Colon (tissue), 2 donors: Measurements from ENCODE around the gene POU6F2.

Experiments used
- FAIRE-seq: peaks from 2 replicates; lab custom pipeline; 2012; peaks lifted over from hg19 to GRCh38; lab: Jason Lieb, UNC
- donor health status: control.
- donor health status: control.

POU6F2 gene

GRCh38 chr7:39128287-39128843 lies 150.7 kb downstream of the POU6F2 start:
- FAIRE-seq: no peak

- no peak for FAIRE-seq
Observed at GRCh38 chr7:39130274-39130673, 152.6 kb downstream of the POU6F2 start.

- FAIRE-seq: no peak
Observed at GRCh38 chr7:39130857-39131526, 153.3 kb downstream of the POU6F2 start.

GRCh38 chr7:39132306-39132705 lies 154.6 kb downstream of the POU6F2 start:
- FAIRE-seq: no peak

GRCh38 chr7:39133088-39133487 lies 155.4 kb downstream of the POU6F2 start:
- FAIRE-seq: no peak

GRCh38 chr7:39137480-39137879 lies 159.8 kb downstream of the POU6F2 start:
- no peak for FAIRE-seq

GRCh38 chr7:39142750-39143149 lies 165.0 kb downstream of the POU6F2 start:
- no peak for FAIRE-seq

- no peak for FAIRE-seq
Observed at GRCh38 chr7:39144420-39144819, 166.7 kb downstream of the POU6F2 start.

GRCh38 chr7:39145283-39145682 lies 167.6 kb downstream of the POU6F2 start:
- no peak for FAIRE-seq

GRCh38 chr7:39145935-39146334 lies 168.2 kb downstream of the POU6F2 start:
- no peak for FAIRE-seq

GRCh38 chr7:39152701-39153100 lies 175.0 kb downstream of the POU6F2 start:
- FAIRE-seq: no peak

GRCh38 chr7:39153113-39153512 lies 175.4 kb downstream of the POU6F2 start:
- FAIRE-seq: no peak

- FAIRE-seq: no peak
Observed at GRCh38 chr7:39153647-39154046, 175.9 kb downstream of the POU6F2 start.

- FAIRE-seq: no peak
Observed at GRCh38 chr7:39154815-39155214, 177.1 kb downstream of the POU6F2 start.

GRCh38 chr7:39158367-39158766 lies 180.7 kb downstream of the POU6F2 start:
- no peak for FAIRE-seq

- no peak for FAIRE-seq
Observed at GRCh38 chr7:39161903-39162302, 184.2 kb downstream of the POU6F2 start.

- FAIRE-seq: no peak
Observed at GRCh38 chr7:39164887-39165286, 187.2 kb downstream of the POU6F2 start.

GRCh38 chr7:39168403-39169098 lies 190.8 kb downstream of the POU6F2 start:
- FAIRE-seq: no peak

GRCh38 chr7:39172137-39172536 lies 194.4 kb downstream of the POU6F2 start:
- no peak for FAIRE-seq

- FAIRE-seq: no peak
Observed at GRCh38 chr7:39181398-39181797, 203.7 kb downstream of the POU6F2 start.

- FAIRE-seq: no peak
Observed at GRCh38 chr7:39183796-39184195, 206.1 kb downstream of the POU6F2 start.

GRCh38 chr7:39184391-39184790 lies 206.7 kb downstream of the POU6F2 start:
- no peak for FAIRE-seq

GRCh38 chr7:39186131-39186530 lies 208.4 kb downstream of the POU6F2 start:
- no peak for FAIRE-seq

GRCh38 chr7:39186671-39187070 lies 209.0 kb downstream of the POU6F2 start:
- FAIRE-seq: no peak
